ENCODE measurements around the gene MMP19.
A peak's percentile ranks its signal among the peaks of the same experiment; 100 is the strongest.
"Not testable (repeated sequence)": the region's sequence is repeated elsewhere in the genome, so short reads cannot be mapped to it uniquely, and the experiment has no call there.

The MMP19 gene

GRCh38 chr12:55840581-55841351, 2.0 kb downstream of the MMP19 start:
- no peak for DNase-seq

GRCh38 chr12:55839345-55840140, 3.2 kb downstream of the MMP19 start:
- no peak for DNase-seq

GRCh38 chr12:55838361-55838760, 4.4 kb downstream of the MMP19 start:
- DNase-seq = no peak

- DNase-seq = not testable (repeated sequence)
Measured at GRCh38 chr12:55834400-55834799, 8.3 kb downstream of the MMP19 start.

- no peak for DNase-seq
Measured at GRCh38 chr12:55833056-55833455, 9.7 kb downstream of the MMP19 start.

GRCh38 chr12:55831447-55831815, 11.3 kb downstream of the MMP19 start:
- DNase-seq = no peak

- DNase-seq = peak; percentile 71
Measured at GRCh38 chr12:55830601-55831446, 11.9 kb downstream of the MMP19 start.

- DNase-seq = peak; percentile 73
Measured at GRCh38 chr12:55829967-55830600, 12.7 kb downstream of the MMP19 start.

GRCh38 chr12:55828357-55828756, 14.4 kb downstream of the MMP19 start:
- no peak for DNase-seq

- DNase-seq = no peak
Measured at GRCh38 chr12:55827806-55828205, 14.9 kb downstream of the MMP19 start.

GRCh38 chr12:55824726-55825125, 18.0 kb downstream of the MMP19 start:
- no peak for DNase-seq

- no peak for DNase-seq
Measured at GRCh38 chr12:55823419-55823818, 19.3 kb downstream of the MMP19 start.

GRCh38 chr12:55822228-55822627, 20.5 kb downstream of the MMP19 start:
- DNase-seq = no peak

- peak; percentile 48 for DNase-seq
Measured at GRCh38 chr12:55820679-55821078, 22.1 kb downstream of the MMP19 start.

- no peak for DNase-seq
Measured at GRCh38 chr12:55818886-55819285, 23.9 kb downstream of the MMP19 start.

GRCh38 chr12:55818140-55818728, 24.5 kb downstream of the MMP19 start:
- peak; percentile 89 for DNase-seq

GRCh38 chr12:55817345-55818139, 25.2 kb downstream of the MMP19 start, which contains the start of the genes ORMDL2 and SARNP:
Gene ORMDL2 (plus strand): TSS chr12:55818041. CDS start chr12:55819000, 959 bp downstream.
Gene SARNP (minus strand): TSS chr12:55817724. CDS start chr12:55817701, 23 bp downstream.
- peak; percentile 99 for DNase-seq

- DNase-seq = peak; percentile 43
Measured at GRCh38 chr12:55816881-55817344, 25.8 kb downstream of the MMP19 start.

GRCh38 chr12:55815473-55815872, 27.3 kb downstream of the MMP19 start:
- DNase-seq = no peak

GRCh38 chr12:55814257-55814656, 28.5 kb downstream of the MMP19 start:
- DNase-seq = no peak

- no peak for DNase-seq
Measured at GRCh38 chr12:55812088-55812487, 30.6 kb downstream of the MMP19 start.

Measured in OCI-M1 (cell line).